ENCODE data around the gene CPLX1.

Gene CPLX1

DNA sequence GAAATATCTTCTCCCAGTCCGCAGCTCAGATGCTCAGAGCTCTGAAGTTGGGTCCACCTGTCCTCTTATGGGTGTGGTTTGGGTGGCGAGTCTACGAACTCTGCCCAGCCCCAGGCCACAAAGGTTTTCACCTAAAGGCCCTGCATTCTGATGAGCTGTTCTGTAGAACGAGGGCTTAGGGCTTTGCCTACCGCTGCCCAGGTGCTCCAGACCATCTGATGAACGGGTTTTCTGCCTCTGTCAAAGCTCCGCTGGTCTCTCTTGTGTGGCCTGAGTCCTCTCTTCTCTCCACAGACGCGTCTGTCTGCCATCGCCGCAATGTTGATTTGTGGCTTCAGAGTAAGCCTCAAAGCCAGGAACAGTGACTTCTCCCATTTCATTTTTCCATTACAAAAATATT lies 28.4 kb upstream of the CPLX1 start:
- DNase-seq: no peak

DNA sequence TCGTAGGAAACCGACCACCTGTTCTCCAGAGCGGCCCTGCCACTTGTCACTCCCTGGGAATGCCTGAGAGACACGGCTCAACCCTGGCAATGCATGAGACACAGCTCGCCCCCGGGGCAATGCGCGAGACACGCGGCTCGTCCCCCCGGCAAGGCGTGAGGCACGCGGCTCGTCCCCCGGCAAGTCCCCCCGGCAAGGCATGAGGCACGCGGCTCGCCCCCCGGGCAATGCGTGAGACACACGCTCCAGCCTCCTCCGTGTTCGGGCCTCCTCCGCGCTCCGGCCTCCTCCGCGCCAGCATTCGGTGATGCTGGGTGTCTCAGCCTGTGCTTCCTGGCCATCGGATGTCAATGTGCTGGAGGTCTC lies 27.5 kb upstream of the CPLX1 start:
- no peak for DNase-seq

DNA sequence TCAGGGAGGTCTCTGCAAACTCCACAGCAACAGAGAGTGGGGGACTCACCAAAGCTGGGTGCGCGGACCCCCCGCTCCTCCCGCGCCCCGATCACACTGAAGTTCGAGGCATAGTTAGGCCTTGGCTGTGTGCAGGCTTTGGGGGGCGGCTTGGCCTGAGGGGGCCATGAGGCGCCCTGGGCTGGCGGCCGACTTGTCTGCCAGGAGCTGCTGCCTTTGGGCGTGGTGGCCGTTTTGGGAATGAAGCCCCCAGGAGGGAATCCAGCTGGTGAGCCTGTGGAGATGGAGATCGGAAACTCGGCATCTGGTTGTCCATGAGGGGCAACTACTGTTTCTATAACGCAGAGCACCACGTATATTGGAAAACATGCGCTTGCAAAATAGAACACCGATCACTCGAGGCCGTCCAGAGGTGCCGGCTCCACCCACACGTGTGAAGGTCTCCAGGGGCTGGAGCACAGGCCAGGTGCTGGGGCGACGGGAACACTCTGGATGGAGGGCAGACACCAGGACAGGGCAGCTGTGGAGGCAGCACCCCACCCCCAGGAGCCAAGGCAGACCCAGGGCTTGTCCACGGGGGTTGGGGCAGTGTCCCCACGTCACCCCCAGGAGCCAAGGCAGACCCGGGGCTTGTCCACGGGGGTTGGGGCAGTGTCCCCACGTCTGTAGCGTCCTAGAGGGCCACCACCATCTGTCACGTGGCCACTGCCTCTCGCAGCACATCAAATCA lies 25.9 kb upstream of the CPLX1 start:
- no peak for DNase-seq

DNA sequence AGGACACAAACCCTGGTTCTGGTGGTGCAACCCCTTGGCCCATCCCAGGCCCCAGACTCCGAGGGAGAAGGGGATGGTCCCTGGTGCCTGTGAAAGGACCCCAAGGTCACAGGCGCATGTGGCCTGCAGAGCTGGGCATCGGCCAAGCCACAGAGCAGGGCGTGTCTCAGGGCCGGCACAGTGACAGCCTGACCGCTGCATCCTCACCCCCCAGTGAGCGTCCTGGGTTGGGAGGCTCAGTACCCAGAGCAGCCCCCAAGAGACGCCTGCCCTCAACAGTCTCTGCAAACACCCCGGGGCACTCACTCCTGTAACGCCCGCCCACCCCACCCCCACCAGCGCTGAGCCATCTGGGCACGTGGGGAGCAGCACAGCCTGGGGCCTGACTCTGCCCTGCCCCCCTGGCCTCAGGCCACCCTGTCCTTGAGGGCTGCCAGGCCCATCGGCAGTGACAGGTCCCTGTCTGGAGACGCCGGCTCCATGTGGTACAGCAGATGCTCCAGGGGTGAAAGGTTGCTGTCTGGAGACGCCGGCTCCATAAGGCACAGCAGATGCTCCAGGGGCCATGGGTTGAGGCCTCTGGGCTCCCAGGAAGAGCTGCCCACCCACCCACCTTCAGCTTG lies 24.5 kb upstream of the CPLX1 start:
- DNase-seq: no peak

DNA sequence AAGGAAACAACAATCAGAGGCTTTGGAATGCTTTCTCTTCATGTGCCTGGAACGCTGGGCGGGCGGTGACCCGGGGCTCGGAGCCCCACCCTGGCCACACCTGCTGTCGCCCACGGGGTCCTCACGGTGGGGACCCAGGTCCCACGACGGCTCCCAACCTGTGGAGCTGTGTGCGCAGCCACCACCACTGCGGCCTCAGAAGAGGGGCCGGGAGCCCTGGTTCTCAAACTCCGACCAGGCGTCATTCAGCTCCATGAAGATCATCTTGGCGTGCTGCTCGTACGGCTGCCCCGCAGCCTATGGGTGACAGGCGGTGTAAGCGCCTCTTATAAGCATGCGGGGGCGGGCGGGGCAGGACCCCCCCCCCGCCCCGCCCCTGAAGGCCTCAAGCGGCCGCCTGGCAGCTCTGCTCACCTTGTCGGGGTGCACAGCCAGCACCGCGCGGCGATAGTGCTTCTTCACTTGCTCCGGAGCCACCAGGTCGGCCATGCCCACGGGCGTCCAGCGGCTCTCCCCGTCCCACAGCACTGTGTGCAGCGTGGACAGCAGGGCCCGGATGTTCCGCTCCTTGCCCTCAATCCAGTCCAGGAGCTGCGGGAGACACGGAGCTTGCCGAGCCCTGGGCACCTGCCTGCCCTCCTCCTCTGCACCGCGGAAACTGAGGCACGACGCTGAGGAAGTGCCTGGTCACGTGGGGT lies 23.7 kb upstream of the CPLX1 start:
- no peak for DNase-seq

DNA sequence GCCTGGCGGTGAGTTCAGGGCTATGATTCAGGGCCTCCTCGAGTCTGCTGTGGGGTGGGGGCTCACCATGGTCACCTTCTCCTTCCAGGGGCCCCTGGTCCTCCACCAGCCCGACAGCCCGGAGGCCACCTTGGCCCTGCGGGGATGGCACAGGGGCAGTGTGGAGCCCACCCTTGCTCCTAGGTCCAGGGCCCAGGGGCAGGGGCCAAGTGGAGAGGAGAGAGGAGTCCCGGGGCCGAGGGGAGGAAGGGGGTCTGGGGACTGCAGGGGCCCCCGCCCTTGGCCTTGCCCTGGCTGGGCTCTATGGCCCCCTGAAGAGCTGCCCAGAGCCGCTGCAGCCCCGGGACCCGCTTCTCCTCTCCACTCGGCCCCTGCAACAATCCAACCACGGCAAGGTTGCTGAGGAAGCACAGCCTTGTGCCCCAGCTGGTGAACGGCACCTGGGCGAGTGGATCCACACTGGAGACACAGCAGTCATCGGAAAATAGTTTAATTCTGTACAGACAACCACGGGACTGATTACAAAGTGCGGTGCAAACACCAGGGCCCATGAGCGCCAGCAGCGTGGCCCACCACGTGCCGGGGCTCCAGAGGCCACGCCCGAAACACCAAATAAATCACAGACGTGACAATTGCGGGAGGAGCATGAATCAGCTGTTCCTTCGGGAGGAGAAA lies 23.0 kb upstream of the CPLX1 start:
- DNase-seq: no peak

DNA sequence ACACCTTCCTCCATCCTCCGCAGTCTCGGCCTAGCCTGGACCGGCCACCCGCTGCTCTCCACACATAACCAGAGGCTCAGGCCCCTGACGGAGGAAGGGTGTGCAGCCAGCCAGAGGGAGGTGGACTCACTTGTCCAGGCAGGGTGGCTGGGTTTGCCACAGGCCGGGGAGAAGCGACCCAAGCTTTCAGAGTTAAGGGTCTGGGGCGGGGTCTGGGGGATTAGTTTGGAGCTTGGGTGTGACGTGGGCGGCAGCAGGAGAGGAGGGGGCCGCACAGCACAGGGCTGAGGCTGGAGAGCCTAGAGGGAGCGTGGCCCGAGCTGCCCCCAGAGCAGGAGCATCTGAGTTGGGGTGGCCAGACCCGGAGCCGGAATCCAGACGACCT lies 22.4 kb upstream of the CPLX1 start:
- no peak for DNase-seq

DNA sequence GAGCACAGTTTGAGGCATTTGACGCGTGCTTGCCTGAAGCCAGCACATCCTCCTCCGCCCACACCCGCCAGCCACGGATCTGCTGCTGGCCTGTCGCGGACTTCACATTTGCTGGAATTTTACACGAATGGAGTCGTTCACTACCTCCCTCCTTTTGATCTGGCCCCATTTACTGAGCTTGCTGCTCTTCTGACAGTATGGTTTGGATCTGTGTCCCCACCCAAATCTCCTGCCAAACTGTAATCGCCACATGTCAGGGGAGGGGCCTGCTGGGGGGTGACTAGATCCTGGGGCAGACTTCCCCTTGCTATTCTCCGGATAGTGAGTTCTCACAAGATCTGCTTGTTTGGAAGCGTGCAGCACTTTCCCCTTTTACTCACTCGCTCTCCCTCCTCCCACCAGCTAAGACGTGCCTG lies 19.9 kb upstream of the CPLX1 start:
- DNase-seq: no peak

DNA sequence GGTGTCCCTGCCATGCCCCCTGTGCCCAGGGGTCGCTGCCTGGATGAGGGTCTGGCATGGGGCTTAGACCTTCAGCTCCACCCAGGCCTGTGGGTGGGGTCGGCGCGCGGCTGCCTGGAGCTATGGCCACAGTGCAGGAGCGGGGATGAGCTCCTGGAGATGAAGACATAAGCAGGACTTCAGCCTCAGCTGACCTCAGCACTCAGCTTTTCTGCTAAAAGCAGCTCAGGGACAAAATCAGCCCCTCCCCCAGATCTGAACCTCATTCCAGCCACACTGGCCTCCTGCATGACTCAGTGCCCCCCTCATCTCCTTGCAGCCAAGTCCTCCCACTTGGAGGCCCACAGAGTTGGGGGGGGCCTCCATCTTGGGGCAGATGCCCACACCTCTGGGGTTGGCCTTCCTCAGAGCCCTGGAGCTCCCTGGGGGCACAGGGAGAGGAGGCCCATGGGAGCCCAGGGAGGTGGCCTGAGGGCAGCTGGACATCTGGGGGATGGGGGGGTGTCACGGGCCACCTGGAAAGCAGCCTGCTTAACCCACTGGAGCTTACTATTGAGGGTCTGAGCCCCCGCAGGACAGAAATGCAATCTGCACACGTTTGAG lies 19.4 kb upstream of the CPLX1 start:
- DNase-seq: no peak

DNA sequence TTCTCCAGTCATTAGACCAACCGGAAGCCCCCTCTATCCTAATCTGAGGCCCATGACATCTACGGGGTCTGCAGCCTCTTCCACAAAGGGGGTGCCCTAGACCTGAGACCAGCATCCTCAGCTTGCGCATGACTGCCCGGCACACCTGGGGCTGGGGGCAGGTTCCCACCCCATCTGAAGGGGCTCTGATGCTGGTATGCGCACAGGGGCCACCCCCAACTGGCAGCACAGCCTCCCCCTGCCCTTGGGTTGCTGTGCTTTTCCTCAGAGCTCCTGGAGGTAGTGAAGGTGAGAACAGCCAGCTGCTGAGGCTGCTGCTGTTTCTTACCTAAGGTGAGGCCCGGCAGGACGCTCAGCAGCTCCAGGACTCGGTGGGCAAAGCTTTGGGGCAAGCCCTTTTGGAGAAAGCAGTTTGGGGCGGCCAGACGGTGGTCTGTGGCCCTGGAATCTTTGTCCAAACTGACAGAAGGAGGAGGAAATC lies 18.9 kb upstream of the CPLX1 start:
- no peak for DNase-seq

DNA sequence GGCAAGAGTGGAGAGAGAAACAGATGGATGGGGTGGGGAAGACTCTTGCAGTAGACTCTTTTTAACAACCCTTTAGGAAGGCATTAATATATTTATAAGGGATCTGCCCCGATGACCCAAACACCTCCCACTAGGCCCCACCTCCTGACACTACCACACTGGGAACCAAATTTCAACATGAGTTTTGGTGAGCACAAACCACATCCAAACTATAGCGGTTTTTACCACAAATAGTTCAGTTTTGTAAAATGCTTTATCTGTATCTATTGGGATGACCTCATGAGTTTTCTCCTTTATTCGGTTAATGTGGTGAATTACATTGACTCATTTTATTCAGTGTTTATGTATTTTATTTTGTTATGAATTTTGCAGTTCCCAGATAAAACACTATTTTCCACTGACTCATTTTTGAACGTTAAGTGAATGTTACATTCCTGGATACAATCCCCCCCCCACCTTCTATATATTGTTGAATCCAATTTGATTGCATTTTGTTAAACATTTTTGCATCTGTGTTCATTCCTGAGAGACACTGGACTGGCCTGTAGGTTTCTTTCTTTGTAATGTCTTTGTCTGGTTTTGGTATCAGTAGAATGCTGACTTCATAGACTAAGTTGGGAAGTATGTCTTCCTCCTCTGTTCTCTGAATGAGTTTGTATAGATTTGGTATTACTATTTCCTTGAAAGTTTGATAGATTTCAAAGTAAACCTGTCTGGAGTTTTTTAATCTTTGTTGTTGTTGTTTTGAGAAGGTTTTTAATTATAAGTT lies 13.9 kb upstream of the CPLX1 start:
- no peak for DNase-seq

DNA sequence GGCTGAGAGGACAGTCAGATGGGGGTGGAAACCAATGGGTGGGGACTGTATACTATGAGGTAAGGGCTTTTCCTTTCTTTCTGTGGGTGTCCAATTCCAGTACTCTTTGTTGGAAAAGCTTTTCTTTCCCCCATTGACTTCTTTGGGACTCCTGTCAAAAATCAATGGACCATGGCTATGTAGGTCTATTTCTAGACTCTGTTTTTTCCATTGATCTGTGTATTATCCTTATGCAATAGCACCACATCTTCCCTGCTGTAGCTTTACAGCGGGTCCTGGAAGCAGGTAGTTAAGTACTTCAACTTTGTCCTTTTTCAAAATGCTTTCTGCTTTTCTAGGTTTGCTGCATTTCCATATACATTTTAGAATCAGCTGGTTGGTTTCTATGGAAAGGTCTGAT lies 11.8 kb upstream of the CPLX1 start:
- no peak for DNase-seq

DNA sequence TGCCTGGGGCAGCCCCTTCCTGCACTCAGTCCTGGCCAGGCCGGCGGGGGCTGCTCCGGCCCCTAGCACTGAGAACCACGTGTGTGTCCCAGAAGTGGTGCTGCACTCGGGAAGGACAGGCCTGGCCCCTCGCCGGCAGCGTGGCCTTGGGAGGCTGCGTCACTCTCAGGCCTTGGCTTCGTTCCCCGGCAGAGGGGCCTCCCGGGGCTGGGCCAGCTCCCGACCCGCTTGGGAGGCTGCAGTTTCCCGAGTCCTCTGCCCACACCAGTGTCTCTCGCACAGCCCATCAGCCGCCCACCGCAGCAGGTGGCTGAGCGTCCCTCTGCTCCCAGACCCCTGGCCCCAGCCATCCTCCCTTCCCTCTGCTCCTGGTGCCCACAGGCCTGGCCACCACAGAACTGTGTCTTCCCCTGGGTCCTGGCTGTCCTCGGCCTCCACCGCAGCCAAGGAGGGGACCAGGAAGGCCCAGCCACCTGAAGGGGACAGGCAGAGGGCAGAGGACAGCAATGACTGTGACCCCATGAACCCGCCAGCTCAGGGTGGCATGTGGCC lies 10.9 kb upstream of the CPLX1 start:
- DNase-seq: no peak

DNA sequence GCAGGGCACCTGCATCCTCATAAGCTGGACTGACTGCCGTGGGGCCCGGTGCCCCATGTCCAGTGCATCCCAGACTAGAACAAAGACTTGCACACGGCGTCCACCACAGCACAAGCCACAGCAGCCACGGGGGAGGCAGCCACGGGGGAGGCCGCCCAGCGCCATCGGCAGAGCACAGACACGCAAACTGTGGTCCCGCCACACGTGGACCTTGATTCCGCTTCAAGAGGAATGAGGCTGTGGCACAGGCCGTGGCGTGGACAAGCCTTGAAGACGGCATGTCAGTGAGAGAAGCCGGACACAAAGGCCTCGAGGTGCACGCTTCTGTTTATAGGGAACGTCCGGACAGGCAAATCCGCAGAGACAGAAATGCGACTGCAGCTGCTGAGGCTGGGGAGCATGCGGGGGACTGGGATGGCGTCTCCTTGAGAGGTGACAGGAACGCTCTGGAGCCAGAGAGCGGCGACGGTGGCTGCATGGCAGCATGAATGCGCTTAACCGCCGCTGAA lies 10.1 kb upstream of the CPLX1 start:
- no peak for DNase-seq

DNA sequence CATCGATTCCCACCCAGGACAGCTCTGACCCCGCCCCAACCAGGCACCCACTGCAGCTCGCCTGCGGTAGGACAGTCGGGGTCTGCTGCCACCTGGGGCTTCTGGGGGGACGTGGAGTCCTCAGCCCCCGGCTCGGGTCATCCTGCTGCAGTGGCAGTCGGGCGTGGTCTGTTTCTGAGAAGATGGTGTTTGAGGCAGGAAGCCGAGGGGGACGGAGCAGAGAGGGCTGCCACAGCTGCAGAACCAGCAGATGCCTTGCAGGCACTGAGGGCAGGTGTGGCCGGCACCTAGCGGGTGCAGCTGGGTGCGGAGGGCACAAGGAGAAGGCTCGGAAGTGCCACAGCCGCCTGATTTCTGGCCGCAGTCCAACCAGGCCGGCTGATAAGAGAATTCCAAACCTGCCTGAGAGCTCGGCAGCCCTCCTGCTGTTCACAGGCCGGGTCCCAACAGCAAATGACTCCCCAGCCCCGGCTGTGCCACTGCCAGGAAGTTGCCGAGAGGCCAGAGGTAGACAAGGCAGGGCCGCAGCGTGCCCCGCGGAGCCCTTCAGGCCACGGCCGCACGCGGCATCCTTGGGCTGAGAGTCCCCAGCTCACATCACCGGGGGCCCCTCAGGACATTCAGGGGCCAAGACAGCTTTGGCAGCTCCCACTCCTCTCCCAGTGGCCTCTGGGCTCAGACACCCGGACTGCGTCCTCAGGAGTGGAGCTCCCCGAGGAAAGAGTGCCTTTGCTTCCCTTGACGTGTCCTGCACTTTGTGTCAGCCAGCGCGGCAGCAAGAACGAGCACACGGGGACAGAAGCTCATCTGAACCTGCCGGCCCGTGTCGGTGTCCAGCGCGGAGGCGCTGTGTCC lies 9.4 kb upstream of the CPLX1 start:
- DNase-seq: no peak

DNA sequence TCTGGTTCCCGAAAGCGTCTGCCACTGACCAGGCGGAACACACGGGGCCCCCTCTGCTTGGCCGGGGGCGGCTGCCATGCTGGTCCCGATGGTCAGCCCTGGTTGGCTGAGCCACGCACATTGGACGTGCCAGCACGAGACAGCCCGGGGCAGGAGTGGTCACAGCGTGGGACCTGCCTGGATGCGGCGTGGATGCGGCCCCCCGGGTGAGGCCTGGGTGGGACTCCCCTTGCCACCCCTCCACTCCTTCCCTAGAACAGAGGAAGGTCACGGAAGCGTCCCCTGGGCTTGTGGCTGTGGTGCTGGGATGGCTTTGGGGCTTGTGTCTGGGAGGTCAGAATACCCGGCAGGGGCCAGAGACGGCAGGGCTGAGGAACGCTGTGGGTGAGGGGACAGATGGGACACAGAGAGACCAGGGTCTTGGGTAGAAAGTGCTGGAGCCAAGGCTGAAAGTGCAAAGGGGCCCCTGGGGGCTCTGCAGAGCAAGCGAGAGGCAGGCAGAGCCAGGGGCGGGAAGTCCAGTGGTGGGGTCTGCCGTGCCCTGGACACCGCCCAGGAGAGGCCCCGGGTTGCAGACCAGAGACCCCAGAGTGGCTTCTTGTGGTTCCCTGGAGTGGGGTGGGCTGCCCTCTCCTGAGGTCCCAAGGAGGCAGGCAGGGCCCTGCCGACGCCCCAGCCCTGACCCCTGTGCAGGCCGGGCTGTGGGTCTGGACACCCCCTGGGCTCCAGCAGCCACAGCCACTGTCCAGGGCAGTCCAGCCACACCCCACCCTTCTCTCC lies 8.6 kb upstream of the CPLX1 start:
- DNase-seq: no peak

DNA sequence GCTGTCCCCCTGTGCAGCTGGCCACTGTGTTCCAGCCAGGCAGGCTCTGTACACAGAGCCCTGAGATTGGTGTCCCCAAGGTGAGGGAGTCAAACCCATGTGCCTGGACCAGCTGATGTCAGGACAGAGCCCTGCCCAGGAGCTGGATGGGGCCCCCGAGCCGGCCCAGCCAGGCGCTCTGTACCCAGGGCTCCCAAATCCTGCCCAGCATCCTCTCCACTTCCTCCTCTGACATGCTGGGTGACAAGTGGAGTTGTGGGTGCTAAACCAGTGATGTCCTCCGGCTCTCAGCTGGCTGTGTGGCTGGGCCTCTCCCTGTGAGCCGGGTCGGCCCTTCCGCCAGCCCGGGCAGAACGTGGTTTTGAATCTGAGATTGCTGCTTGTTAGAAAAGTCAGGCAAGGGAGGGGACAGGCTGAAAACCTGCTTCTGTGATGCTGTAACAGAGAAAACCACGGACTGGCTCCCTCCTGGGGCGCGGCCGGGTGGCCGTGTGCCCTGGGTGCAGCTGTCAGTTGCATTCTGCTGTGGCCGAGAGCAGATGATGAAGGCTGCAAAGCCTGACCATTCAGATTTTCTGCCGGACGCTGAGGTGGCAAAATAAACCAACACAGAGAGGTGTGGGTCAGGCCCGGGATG lies 7.9 kb upstream of the CPLX1 start:
- DNase-seq: no peak

DNA sequence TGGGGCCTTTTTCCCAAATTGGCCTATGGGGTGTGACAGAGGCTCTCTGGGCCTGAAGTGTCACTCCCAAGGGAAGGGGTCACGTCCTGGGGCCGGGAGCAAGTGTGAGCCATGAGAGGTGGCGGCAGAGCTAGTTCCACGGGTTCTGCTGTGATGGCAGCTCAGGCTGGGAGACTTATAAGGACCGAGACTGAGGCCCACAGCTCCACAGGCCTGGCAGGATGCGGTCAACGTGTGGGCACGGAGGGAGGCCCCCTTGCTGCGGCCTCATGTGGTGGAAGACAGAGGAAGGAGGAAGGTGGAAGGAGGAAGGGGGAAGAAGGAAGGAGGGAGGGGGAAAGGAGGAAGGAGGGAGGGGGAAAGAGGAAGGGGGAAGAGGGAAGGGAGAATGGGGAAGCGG lies 7.2 kb upstream of the CPLX1 start:
- peak; percentile 51 to 52 for DNase-seq

DNA sequence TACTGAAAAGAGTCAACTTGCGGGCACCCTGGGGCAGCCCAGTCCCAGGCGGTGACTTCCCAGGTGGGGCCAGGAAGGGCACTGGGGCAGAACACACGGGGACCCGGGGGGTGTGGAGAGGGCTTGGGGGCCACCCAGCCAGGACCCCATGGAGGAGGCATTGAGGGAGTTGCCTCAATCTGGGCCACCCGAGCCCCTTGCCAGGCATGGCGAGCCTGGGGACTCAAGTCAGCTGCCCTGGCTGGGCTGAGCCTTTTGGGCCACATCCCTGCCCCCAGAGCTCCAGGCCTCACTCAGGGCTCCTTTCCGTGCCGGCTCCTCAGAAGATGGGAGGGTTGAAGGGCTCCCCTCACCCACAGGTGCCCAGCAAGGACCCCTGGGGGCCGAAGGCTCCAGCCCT lies 6.6 kb upstream of the CPLX1 start:
- no peak for DNase-seq

DNA sequence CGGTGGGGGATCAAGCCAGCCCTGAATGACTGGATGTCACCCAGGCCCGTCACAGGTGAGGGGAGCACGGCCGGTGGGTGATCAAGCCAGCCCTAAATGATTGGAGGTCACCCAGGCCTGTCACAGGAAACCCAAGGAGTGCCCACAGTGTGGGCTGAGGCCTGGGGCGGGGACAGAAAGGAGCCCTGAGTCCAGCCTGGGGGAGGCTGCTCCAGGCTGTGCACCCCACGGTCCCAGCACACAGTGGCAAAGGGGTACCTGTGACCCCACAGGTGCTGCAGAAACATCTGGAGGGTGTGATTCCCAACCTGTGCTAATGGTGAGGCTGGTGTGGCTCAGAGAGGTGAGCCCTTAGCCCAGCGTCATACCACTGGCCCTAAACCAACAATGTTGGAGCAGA lies 6.2 kb upstream of the CPLX1 start:
- no peak for DNase-seq
